WTC11 (cell line): ENCODE data around the gene PARK7. TPM values are rescaled to one million over a fixed set of nuclear protein-coding genes. Genes with fewer than 3 reads are reported as not detected.

Source experiments
- ATF1 ChIP-seq: sonication (generic); formaldehyde crosslinking; IDR thresholded peaks from 2 replicates; pipeline ENCODE4 v1.8.1; 2023; ENCODE audit warnings: mild to moderate bottlenecking, moderate library complexity, missing genetic modification reagents
- E2F1 ChIP-seq: sonication (generic); formaldehyde crosslinking; IDR thresholded peaks from 2 replicates; pipeline ENCODE4 v1.8.0; 2022; ENCODE audit warnings: mild to moderate bottlenecking, missing genetic modification reagents
- FOXJ3 ChIP-seq: sonication (generic); formaldehyde crosslinking; IDR thresholded peaks from 2 replicates; pipeline ENCODE4 v1.9.0; 2021; ENCODE audit warnings: missing genetic modification reagents, mild to moderate bottlenecking, borderline replicate concordance
- GRHL2 ChIP-seq: fragments of 250-450 bp; sonication (Bioruptor Pico); IDR thresholded peaks from 2 replicates; pipeline ENCODE4 v1.8.0; 2022; ENCODE audit warnings: mild to moderate bottlenecking, moderate library complexity; ENCODE audit not compliant: insufficient replicate concordance, severe bottlenecking
- PRDM15 ChIP-seq: sonication (generic); formaldehyde crosslinking; IDR thresholded peaks from 2 replicates; pipeline ENCODE4 v1.8.0; 2022; ENCODE audit warnings: missing genetic modification reagents
- TP53 ChIP-seq: sonication (generic); formaldehyde crosslinking; IDR thresholded peaks from 2 replicates; pipeline ENCODE4 v1.8.1; 2023; ENCODE audit warnings: mild to moderate bottlenecking, missing genetic modification reagents
- ZNF396 ChIP-seq: fragments of 250-450 bp; sonication (Bioruptor Pico); IDR thresholded peaks from 2 replicates; pipeline ENCODE4 v1.8.0; 2021; ENCODE audit warnings: mild to moderate bottlenecking, moderate library complexity, borderline replicate concordance
- ZNF532 ChIP-seq: fragments of 250-450 bp; sonication (Bioruptor Pico); IDR thresholded peaks from 2 replicates; pipeline ENCODE4 v1.9.0; 2021; ENCODE audit warnings: mild to moderate bottlenecking, borderline replicate concordance
- total RNA-seq: library from RNA; stranded (reverse); gene quantifications from 3 replicates; pipeline ENCODE4 v1.2.3, GENCODE V29; 2021
- TF ChIP-seq, protein P1 (sequence below): sonication (generic); formaldehyde crosslinking; IDR thresholded peaks from 2 replicates; pipeline ENCODE4 v1.8.1; 2022; ENCODE audit warnings: low read depth, missing genetic modification reagents, borderline replicate concordance
- TF ChIP-seq, protein P2 (sequence below): fragments of 200-600 bp; IDR thresholded peaks from 2 replicates; pipeline ENCODE4 v1.8.0; 2022; ENCODE audit warnings: antibody characterized with exemption
- TF ChIP-seq, protein P3 (sequence below): sonication (generic); formaldehyde crosslinking; IDR thresholded peaks from 2 replicates; pipeline ENCODE4 v1.8.1; 2022; ENCODE audit warnings: low read depth, mild to moderate bottlenecking, moderate library complexity, missing genetic modification reagents, borderline replicate concordance

The PARK7 gene
- total RNA-seq, 1 experiment from 2014 or later, result 337 TPM

GRCh38 chr1:8002921-8003320 is 41.4 kb downstream of the PARK7 start (continued):
- TF ChIP-seq GRHL2 (CRISPR knock-in tag) (no peak), E2F1 (CRISPR knock-in tag) (no peak), ATF1 (CRISPR knock-in tag) (no peak), ZNF532 (CRISPR knock-in tag) (no peak), FOXJ3 (CRISPR knock-in tag) (no peak), PRDM15 (CRISPR knock-in tag) (no peak), ZNF396 (CRISPR knock-in tag) (no peak), TP53 (CRISPR knock-in tag) (no peak)
- TF ChIP-seq, protein P1, sequence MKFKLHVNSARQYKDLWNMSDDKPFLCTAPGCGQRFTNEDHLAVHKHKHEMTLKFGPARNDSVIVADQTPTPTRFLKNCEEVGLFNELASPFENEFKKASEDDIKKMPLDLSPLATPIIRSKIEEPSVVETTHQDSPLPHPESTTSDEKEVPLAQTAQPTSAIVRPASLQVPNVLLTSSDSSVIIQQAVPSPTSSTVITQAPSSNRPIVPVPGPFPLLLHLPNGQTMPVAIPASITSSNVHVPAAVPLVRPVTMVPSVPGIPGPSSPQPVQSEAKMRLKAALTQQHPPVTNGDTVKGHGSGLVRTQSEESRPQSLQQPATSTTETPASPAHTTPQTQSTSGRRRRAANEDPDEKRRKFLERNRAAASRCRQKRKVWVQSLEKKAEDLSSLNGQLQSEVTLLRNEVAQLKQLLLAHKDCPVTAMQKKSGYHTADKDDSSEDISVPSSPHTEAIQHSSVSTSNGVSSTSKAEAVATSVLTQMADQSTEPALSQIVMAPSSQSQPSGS (CRISPR knock-in tag), result no peak
- TF ChIP-seq, protein P2, sequence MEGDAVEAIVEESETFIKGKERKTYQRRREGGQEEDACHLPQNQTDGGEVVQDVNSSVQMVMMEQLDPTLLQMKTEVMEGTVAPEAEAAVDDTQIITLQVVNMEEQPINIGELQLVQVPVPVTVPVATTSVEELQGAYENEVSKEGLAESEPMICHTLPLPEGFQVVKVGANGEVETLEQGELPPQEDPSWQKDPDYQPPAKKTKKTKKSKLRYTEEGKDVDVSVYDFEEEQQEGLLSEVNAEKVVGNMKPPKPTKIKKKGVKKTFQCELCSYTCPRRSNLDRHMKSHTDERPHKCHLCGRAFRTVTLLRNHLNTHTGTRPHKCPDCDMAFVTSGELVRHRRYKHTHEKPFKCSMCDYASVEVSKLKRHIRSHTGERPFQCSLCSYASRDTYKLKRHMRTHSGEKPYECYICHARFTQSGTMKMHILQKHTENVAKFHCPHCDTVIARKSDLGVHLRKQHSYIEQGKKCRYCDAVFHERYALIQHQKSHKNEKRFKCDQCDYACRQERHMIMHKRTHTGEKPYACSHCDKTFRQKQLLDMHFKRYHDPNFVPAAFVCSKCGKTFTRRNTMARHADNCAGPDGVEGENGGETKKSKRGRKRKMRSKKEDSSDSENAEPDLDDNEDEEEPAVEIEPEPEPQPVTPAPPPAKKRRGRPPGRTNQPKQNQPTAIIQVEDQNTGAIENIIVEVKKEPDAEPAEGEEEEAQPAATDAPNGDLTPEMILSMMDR, result no peak
- TF ChIP-seq, protein P3, sequence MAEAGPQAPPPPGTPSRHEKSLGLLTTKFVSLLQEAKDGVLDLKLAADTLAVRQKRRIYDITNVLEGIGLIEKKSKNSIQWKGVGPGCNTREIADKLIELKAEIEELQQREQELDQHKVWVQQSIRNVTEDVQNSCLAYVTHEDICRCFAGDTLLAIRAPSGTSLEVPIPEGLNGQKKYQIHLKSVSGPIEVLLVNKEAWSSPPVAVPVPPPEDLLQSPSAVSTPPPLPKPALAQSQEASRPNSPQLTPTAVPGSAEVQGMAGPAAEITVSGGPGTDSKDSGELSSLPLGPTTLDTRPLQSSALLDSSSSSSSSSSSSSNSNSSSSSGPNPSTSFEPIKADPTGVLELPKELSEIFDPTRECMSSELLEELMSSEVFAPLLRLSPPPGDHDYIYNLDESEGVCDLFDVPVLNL (CRISPR knock-in tag), result no peak
